ENCODE results near the gene PDE9A.

PDE9A gene

DNA sequence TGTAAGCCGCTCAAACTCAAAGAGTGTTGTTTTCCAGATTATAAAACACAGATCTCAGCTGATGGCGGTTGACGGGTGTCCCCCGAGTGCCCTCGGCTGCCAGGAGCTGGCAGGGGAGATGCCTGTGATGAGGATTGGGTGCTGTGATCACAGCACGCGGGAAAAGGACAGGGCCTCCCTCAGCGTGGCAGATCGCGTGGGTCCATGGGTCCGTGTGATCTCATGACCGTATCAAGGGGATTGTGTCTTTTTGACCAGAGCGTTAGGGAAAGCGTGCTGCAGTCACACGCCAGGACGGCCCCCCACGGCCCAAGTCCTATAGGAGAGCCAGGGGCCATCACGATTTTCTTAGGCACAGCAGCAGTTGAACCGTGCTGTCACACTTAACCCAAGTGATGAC lies 51.9 kb downstream of the PDE9A start:
- Histone ChIP-seq H3K9ac (ENCODE audit: low read length) (no peak overlapping the region), H3K9me2 (replicated peaks; ENCODE audit: insufficient read depth, low read length) (no peaks in the 10 kb centered on the region), H3K27me3 (replicated peaks; ENCODE audit: insufficient read depth, low read length) (peaks cover 99% of the 10 kb centered on the region), H3K79me2 (ENCODE audit: low read length) (no peaks in the 10 kb centered on the region), H3K4me3 (ENCODE audit: low read length) (no peak overlapping the region), H3K4me2 (ENCODE audit: low read depth, low read length) (no peak overlapping the region), H4K20me1 (ENCODE audit: insufficient read depth, low read length) (no peaks in the 10 kb centered on the region), H2AFZ (ENCODE audit: low read length) (no peak overlapping the region), H3K36me3 (replicated peaks; ENCODE audit: insufficient read depth, low read length) (no peaks in the 10 kb centered on the region), H3F3A (ENCODE audit: insufficient read depth, low read length) (no peaks in the 10 kb centered on the region), H3K9me3 (replicated peaks; ENCODE audit: insufficient read depth, low read length) (no peaks in the 10 kb centered on the region), H3K4me1 (ENCODE audit: low read length) (no peaks in the 10 kb centered on the region), H3K27ac (ENCODE audit: low read length) (no peak overlapping the region)
- TF ChIP-seq EZH2 (optimal IDR thresholded peaks at IDR 0.05; ENCODE audit: low read depth, low read length) (no peak), EZH2phosphoT487 (IDR thresholded peaks at IDR 0.05; ENCODE audit: low read length) (no peak)
- TF ChIP-seq, protein P1, sequence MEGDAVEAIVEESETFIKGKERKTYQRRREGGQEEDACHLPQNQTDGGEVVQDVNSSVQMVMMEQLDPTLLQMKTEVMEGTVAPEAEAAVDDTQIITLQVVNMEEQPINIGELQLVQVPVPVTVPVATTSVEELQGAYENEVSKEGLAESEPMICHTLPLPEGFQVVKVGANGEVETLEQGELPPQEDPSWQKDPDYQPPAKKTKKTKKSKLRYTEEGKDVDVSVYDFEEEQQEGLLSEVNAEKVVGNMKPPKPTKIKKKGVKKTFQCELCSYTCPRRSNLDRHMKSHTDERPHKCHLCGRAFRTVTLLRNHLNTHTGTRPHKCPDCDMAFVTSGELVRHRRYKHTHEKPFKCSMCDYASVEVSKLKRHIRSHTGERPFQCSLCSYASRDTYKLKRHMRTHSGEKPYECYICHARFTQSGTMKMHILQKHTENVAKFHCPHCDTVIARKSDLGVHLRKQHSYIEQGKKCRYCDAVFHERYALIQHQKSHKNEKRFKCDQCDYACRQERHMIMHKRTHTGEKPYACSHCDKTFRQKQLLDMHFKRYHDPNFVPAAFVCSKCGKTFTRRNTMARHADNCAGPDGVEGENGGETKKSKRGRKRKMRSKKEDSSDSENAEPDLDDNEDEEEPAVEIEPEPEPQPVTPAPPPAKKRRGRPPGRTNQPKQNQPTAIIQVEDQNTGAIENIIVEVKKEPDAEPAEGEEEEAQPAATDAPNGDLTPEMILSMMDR (IDR thresholded peaks at IDR 0.05; ENCODE audit: low read length) = no peak
- no peak for DNase-seq

DNA sequence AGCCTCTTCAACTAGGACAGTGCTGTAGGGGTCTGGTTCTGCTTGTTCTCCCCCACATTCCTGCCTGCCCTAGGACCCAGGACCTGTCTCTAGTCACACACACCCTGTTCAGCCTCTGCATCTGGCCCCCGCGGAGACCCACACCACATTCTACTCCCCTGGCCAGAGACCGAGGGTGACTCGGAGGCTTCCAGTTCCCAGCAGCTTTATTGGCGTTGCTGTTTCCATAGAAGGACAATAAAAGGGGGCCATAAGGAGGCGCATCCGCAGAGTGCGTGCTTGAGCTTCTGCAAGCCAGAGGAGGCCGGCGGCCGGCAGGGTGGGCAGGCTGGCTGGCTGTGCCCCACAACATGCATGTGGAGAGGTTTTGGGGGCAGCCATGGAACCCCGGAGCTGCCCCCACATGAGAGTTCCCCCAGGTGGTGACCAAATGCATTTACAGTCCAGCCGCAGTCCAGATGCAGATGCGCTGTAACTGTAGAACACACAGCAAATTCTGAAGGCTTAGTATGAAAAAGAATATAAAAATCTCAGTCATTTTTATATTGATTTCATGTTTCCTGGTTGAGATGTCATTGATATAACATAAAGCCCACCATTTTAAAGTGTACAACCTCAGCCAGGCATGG lies 52.4 kb downstream of the PDE9A start:
- Histone ChIP-seq H3K4me1 (ENCODE audit: low read length) (no peaks in the 10 kb centered on the region), H3K4me2 (ENCODE audit: low read depth, low read length) (no peak overlapping the region), H4K20me1 (ENCODE audit: insufficient read depth, low read length) (no peaks in the 10 kb centered on the region), H3K9me2 (replicated peaks; ENCODE audit: insufficient read depth, low read length) (no peaks in the 10 kb centered on the region), H2AFZ (ENCODE audit: low read length) (no peak overlapping the region), H3K4me3 (ENCODE audit: low read length) (no peak overlapping the region), H3K9ac (ENCODE audit: low read length) (no peak overlapping the region), H3K27ac (ENCODE audit: low read length) (no peak overlapping the region), H3F3A (ENCODE audit: insufficient read depth, low read length) (no peaks in the 10 kb centered on the region), H3K36me3 (replicated peaks; ENCODE audit: insufficient read depth, low read length) (no peaks in the 10 kb centered on the region), H3K27me3 (replicated peaks; ENCODE audit: insufficient read depth, low read length) (peaks cover 99% of the 10 kb centered on the region), H3K79me2 (ENCODE audit: low read length) (no peaks in the 10 kb centered on the region), H3K9me3 (replicated peaks; ENCODE audit: insufficient read depth, low read length) (no peaks in the 10 kb centered on the region)
- TF ChIP-seq EZH2phosphoT487 (IDR thresholded peaks at IDR 0.05; ENCODE audit: low read length) (no peak), EZH2 (optimal IDR thresholded peaks at IDR 0.05; ENCODE audit: low read depth, low read length) (peak; percentile 67)
- TF ChIP-seq, protein P1 (IDR thresholded peaks at IDR 0.05; ENCODE audit: low read length) = no peak
- no peak for DNase-seq

DNA sequence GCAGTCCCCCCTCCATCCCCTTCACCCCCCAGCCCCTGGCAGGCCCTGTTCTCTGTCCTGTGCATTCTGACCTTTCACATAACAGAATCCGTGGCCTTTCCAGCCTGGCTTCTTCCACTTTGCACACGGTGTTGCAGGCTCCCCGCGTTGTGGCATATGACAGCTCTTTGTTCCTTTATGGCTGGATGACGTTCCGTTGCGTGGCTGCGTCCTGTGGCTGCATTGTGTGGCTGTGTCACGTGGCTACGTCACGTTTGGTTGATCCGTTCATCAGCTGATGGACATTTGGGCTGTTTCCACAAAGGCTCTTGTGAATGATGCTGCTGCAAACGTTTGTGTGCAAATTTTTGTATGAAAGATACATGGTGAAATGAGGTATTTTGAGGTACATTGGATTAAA lies 53.3 kb downstream of the PDE9A start:
- H2AFZ ChIP-seq (ENCODE audit: low read length) = no peak overlapping the region
- H3K9ac ChIP-seq (ENCODE audit: low read length) = no peak overlapping the region
- no peaks in the 10 kb centered on the region for H4K20me1 ChIP-seq (ENCODE audit: insufficient read depth, low read length)
- H3K9me3 ChIP-seq (replicated peaks; ENCODE audit: insufficient read depth, low read length) = no peaks in the 10 kb centered on the region
- no peak overlapping the region for H3K4me3 ChIP-seq (ENCODE audit: low read length)
- H3K4me2 ChIP-seq (ENCODE audit: low read depth, low read length) = no peak overlapping the region
- H3K9me2 ChIP-seq (replicated peaks; ENCODE audit: insufficient read depth, low read length) = no peaks in the 10 kb centered on the region
- H3F3A ChIP-seq (ENCODE audit: insufficient read depth, low read length) = no peaks in the 10 kb centered on the region
- no peak for DNase-seq
- H3K27ac ChIP-seq (ENCODE audit: low read length) = no peak overlapping the region
- H3K4me1 ChIP-seq (ENCODE audit: low read length) = no peaks in the 10 kb centered on the region
- no peak for TF ChIP-seq EZH2 (optimal IDR thresholded peaks at IDR 0.05; ENCODE audit: low read depth, low read length)
- TF ChIP-seq, protein P1 (IDR thresholded peaks at IDR 0.05; ENCODE audit: low read length) = no peak
- no peak for TF ChIP-seq EZH2phosphoT487 (IDR thresholded peaks at IDR 0.05; ENCODE audit: low read length)
- H3K27me3 ChIP-seq (replicated peaks; ENCODE audit: insufficient read depth, low read length) = peaks cover 99% of the 10 kb centered on the region
- no peaks in the 10 kb centered on the region for H3K36me3 ChIP-seq (replicated peaks; ENCODE audit: insufficient read depth, low read length)
- H3K79me2 ChIP-seq (ENCODE audit: low read length) = no peaks in the 10 kb centered on the region
